ENCODE data around the gene BCKDHA.
"Not testable (repeated sequence)": the region's sequence is repeated elsewhere in the genome, so short reads cannot be mapped to it uniquely, and the experiment has no call there.

The BCKDHA gene

GRCh38 chr19:41408256-41408655 is 10.6 kb downstream of the BCKDHA start:
- no peak for DNase-seq

- DNase-seq = not testable (repeated sequence)
These were observed 11.2 kb downstream of the BCKDHA start for GRCh38 chr19:41408846-41409245.

GRCh38 chr19:41409288-41409687 is 11.7 kb downstream of the BCKDHA start:
- no peak for DNase-seq

GRCh38 chr19:41410336-41411054 is 12.9 kb downstream of the BCKDHA start:
- DNase-seq = no peak

- no peak for DNase-seq
These were observed 13.7 kb downstream of the BCKDHA start for GRCh38 chr19:41411100-41411967.

- no peak for DNase-seq
These were observed 14.3 kb downstream of the BCKDHA start for GRCh38 chr19:41411968-41412265.

- DNase-seq = no peak
These were observed 15.3 kb downstream of the BCKDHA start for GRCh38 chr19:41412953-41413352.

GRCh38 chr19:41413947-41414346 is 16.3 kb downstream of the BCKDHA start:
- DNase-seq = no peak

GRCh38 chr19:41414461-41414860 is 16.8 kb downstream of the BCKDHA start:
- no peak for DNase-seq

- DNase-seq = no peak
These were observed 17.5 kb downstream of the BCKDHA start for GRCh38 chr19:41415154-41415571.

GRCh38 chr19:41416194-41416674 is 18.6 kb downstream of the BCKDHA start:
- no peak for DNase-seq

- DNase-seq = no peak
These were observed 22.7 kb downstream of the BCKDHA start for GRCh38 chr19:41420101-41420880.

GRCh38 chr19:41421314-41421713 is 23.7 kb downstream of the BCKDHA start:
- DNase-seq = no peak

- no peak for DNase-seq
These were observed 24.4 kb downstream of the BCKDHA start for GRCh38 chr19:41421973-41422372.

GRCh38 chr19:41422456-41422855 is 24.8 kb downstream of the BCKDHA start:
- DNase-seq = no peak

GRCh38 chr19:41422955-41423354 is 25.3 kb downstream of the BCKDHA start:
- no peak for DNase-seq

GRCh38 chr19:41424335-41425173 is 26.9 kb downstream of the BCKDHA start:
- DNase-seq = no peak

GRCh38 chr19:41425174-41426115 is 27.8 kb downstream of the BCKDHA start:
- DNase-seq = no peak

GRCh38 chr19:41426116-41426841 is 28.7 kb downstream of the BCKDHA start:
- DNase-seq = no peak

GRCh38 chr19:41426952-41427646 is 29.5 kb downstream of the BCKDHA start, which contains the start of gene B3GNT8:
TSS of gene B3GNT8 (minus strand) at chr19:41427374. CDS start at chr19:41426778, 596 bp downstream.
- no peak for DNase-seq
